Measurements from ENCODE around the gene HNRNPUL1. TPM values are rescaled to one million over a fixed set of nuclear protein-coding genes. Genes with fewer than 3 reads are reported as not detected.
A peak's percentile ranks its signal among the peaks of the same experiment; 100 is the strongest.
"Not testable (repeated sequence)": the region's sequence is repeated elsewhere in the genome, so short reads cannot be mapped to it uniquely, and the experiment has no call there.

HNRNPUL1 gene
- total RNA-seq, 5 donors from 2014 or later (not counting 1 experiment from before 2014, with no cell fraction given) = 275 to 350 (median 307) TPM

- Histone ChIP-seq H3K4me1 (ENCODE audit: control insufficient read depth in 1 of 2, extremely low read depth in 1 of 2, insufficient read depth in 2 of 2, low read length in 2 of 2) (peaks cover 28 to 87% of the 10 kb centered on the region in 2 experiments), H3K36me3 (ENCODE audit: control insufficient read depth in 2 of 2, extremely low read depth in 1 of 2, insufficient read depth in 1 of 2, low read length in 1 of 2) (peaks cover 4 to 50% of the 10 kb centered on the region in 2 donors)
- not testable (repeated sequence) for ATAC-seq (replicated peaks in 1 of 4); H3K9me3 ChIP-seq; H3K27me3 Mint-ChIP-seq; H3K4me3 ChIP-seq (ENCODE audit: control insufficient read depth in 1 of 2, extremely low read depth in 1 of 2, low read length in 1 of 2); H3K27me3 ChIP-seq (replicated peaks in 1 of 2; ENCODE audit: control insufficient read depth in 2 of 2, extremely low read depth in 1 of 2, insufficient read depth in 2 of 2, low read length in 1 of 2); H3K4me3 Mint-ChIP-seq; H3K27ac ChIP-seq (ENCODE audit: low read length); DNase-seq; H3K9me3 Mint-ChIP-seq; H3K27ac Mint-ChIP-seq
- WGBS (ENCODE audit: insufficient coverage) = no CpG with 5 or more reads among the region's 9 CpGs
- H3K36me3 Mint-ChIP-seq = peaks cover 26% of the 10 kb centered on the region
- ChIA-PET CTCF (interaction anchor here in 1 of 2 donors (0.5 to 0.6 kb wide), 2 partner anchors 10 to 193 kb away, joined by 3 read pairs; no protein-coding TSS in a partner anchor), POLR2A (interaction anchor here in 1 of 2 donors (0.6 kb wide), 1 partner anchor 203 kb away, joined by 3 read pairs; no protein-coding TSS in a partner anchor)
- H3K4me1 Mint-ChIP-seq = peaks cover 64 to 69% (median 69%) of the 10 kb centered on the region in 3 donors
Observed at GRCh38 chr19:41346916-41347315, 82.7 kb downstream of the HNRNPUL1 start.

GRCh38 chr19:41350735-41351338, 86.7 kb downstream of the HNRNPUL1 start:
- peak in 1 of 35 experiments; percentile 27 for DNase-seq
- ChIA-PET POLR2A (interaction anchor here (0.5 to 4.9 kb wide), 10 partner anchors 8 to 87 kb away, joined by 3 to 49 read pairs (median 5); partner anchors contain the start of genes B9D2 (in 2 of the 2) and HNRNPUL1 (in 1 of the 2)), CTCF (interaction anchor here (0.5 to 1.8 kb wide), 9 partner anchors 8 to 486 kb away, joined by 3 to 20 read pairs (median 7); partner anchors contain the start of genes B9D2 (in 1 of the 2) and HNRNPUL1 (in 1 of the 2))
- Mint-ChIP-seq H3K9me3 (no peaks in the 10 kb centered on the region), H3K4me1 (peaks cover 52 to 62% (median 52%) of the 10 kb centered on the region in 3 donors), H3K36me3 (peaks cover 15% of the 10 kb centered on the region), H3K27ac (peak overlapping the region; percentile 89 to 94), H3K4me3 (peak overlapping the region; percentile 97 to 99 (median 99)), H3K27me3 (no peaks in the 10 kb centered on the region)
- Histone ChIP-seq H3K27ac (ENCODE audit: low read length) (peak overlapping the region; percentile 92), H3K27me3 (replicated peaks in 1 of 2; ENCODE audit: control insufficient read depth in 2 of 2, extremely low read depth in 1 of 2, insufficient read depth in 2 of 2, low read length in 1 of 2) (no peaks in the 10 kb centered on the region), H3K36me3 (ENCODE audit: control insufficient read depth in 2 of 2, extremely low read depth in 1 of 2, insufficient read depth in 1 of 2, low read length in 1 of 2) (peaks cover 0 to 21% of the 10 kb centered on the region in 2 donors), H3K4me1 (ENCODE audit: control insufficient read depth in 1 of 2, extremely low read depth in 1 of 2, insufficient read depth in 2 of 2, low read length in 2 of 2) (peaks cover 42 to 70% of the 10 kb centered on the region in 2 experiments), H3K9me3 (no peaks in the 10 kb centered on the region), H3K4me3 (ENCODE audit: control insufficient read depth in 1 of 2, extremely low read depth in 1 of 2, low read length in 1 of 2) (peak overlapping the region; percentile 68 to 94)
- WGBS (ENCODE audit: insufficient coverage) = 2% methylated on average over 18 of the region's 22 CpGs
- ATAC-seq (replicated peaks in 1 of 4) = peak in 3 of 4 experiments; percentile 3 to 9 (median 7)

GRCh38 chr19:41351339-41352245, 87.4 kb downstream of the HNRNPUL1 start:
- Histone ChIP-seq H3K4me1 (ENCODE audit: control insufficient read depth in 1 of 2, extremely low read depth in 1 of 2, insufficient read depth in 2 of 2, low read length in 2 of 2) (peaks cover 49 to 70% of the 10 kb centered on the region in 2 experiments), H3K9me3 (no peaks in the 10 kb centered on the region), H3K36me3 (ENCODE audit: control insufficient read depth in 2 of 2, extremely low read depth in 1 of 2, insufficient read depth in 1 of 2, low read length in 1 of 2) (peaks cover 0 to 13% of the 10 kb centered on the region in 2 donors), H3K4me3 (ENCODE audit: control insufficient read depth in 1 of 2, extremely low read depth in 1 of 2, low read length in 1 of 2) (peak overlapping the region; percentile 68 to 94), H3K27me3 (replicated peaks in 1 of 2; ENCODE audit: control insufficient read depth in 2 of 2, extremely low read depth in 1 of 2, insufficient read depth in 2 of 2, low read length in 1 of 2) (no peaks in the 10 kb centered on the region), H3K27ac (ENCODE audit: low read length) (peak overlapping the region; percentile 92)
- DNase-seq (peak; percentile 71 to 93 (median 83)), ATAC-seq (replicated peaks in 1 of 4) (peak; percentile 60 to 64 (median 62))
- Mint-ChIP-seq H3K9me3 (no peaks in the 10 kb centered on the region), H3K27ac (peak overlapping the region; percentile 94 to 96), H3K27me3 (no peaks in the 10 kb centered on the region), H3K36me3 (peaks cover 12% of the 10 kb centered on the region), H3K4me1 (peaks cover 53 to 64% (median 54%) of the 10 kb centered on the region in 3 donors), H3K4me3 (peak overlapping the region; percentile 97 to 99 (median 99))
- under 1% methylated on average over 43 of the region's 58 CpGs for WGBS (ENCODE audit: insufficient coverage)
- CTCF ChIA-PET = interaction anchor here (0.5 to 1.8 kb wide), 14 partner anchors 9 to 485 kb away, joined by 3 to 20 read pairs (median 6); partner anchors contain the start of genes B9D2 (in 2 of the 2) and HNRNPUL1 (in 1 of the 2)
- POLR2A ChIA-PET = interaction anchor here (0.5 to 4.9 kb wide), 10 partner anchors 9 to 88 kb away, joined by 3 to 49 read pairs (median 5); partner anchors contain the start of genes B9D2 (in 2 of the 2) and HNRNPUL1 (in 1 of the 2)

GRCh38 chr19:41352279-41352608, 88.1 kb downstream of the HNRNPUL1 start:
- POLR2A ChIA-PET = interaction anchor here in 1 of 2 donors (0.9 to 4.9 kb wide), 4 partner anchors 10 to 88 kb away, joined by 5 to 49 read pairs (median 18); partner anchors contain the start of genes B9D2 and HNRNPUL1
- H3K36me3 ChIP-seq (ENCODE audit: control insufficient read depth in 2 of 2, extremely low read depth in 1 of 2, insufficient read depth in 1 of 2, low read length in 1 of 2) = peaks cover 0 to 8% of the 10 kb centered on the region in 2 donors
- Mint-ChIP-seq H3K4me1 (peaks cover 56 to 69% (median 59%) of the 10 kb centered on the region in 3 donors), H3K36me3 (peaks cover 16% of the 10 kb centered on the region), H3K4me3 (peak overlapping the region; percentile 97 to 99 (median 99)), H3K9me3 (no peaks in the 10 kb centered on the region), H3K27ac (peak overlapping the region; percentile 94 to 96), H3K27me3 (no peaks in the 10 kb centered on the region)
- no peak for DNase-seq
- peak overlapping the region; percentile 92 for H3K27ac ChIP-seq (ENCODE audit: low read length)
- peak overlapping the region; percentile 68 to 94 for H3K4me3 ChIP-seq (ENCODE audit: control insufficient read depth in 1 of 2, extremely low read depth in 1 of 2, low read length in 1 of 2)
- peaks cover 55 to 72% of the 10 kb centered on the region in 2 experiments for H3K4me1 ChIP-seq (ENCODE audit: control insufficient read depth in 1 of 2, extremely low read depth in 1 of 2, insufficient read depth in 2 of 2, low read length in 2 of 2)
- no peaks in the 10 kb centered on the region for H3K27me3 ChIP-seq (replicated peaks in 1 of 2; ENCODE audit: control insufficient read depth in 2 of 2, extremely low read depth in 1 of 2, insufficient read depth in 2 of 2, low read length in 1 of 2)
- no peak for ATAC-seq (replicated peaks in 1 of 4)
- WGBS (ENCODE audit: insufficient coverage) = 0% methylated on average over 7 of the region's 12 CpGs
- H3K9me3 ChIP-seq = no peaks in the 10 kb centered on the region
- CTCF ChIA-PET = interaction anchor here (0.6 to 1.8 kb wide), 8 partner anchors 8 to 382 kb away, joined by 3 to 14 read pairs (median 4); partner anchors contain the start of genes B9D2 (in 2 of the 2) and HNRNPUL1 (in 1 of the 2)

GRCh38 chr19:41352609-41353465, 88.7 kb downstream of the HNRNPUL1 start:
- peak overlapping the region; percentile 92 for H3K27ac ChIP-seq (ENCODE audit: low read length)
- Mint-ChIP-seq H3K4me3 (peak overlapping the region; percentile 97 to 99 (median 99)), H3K27me3 (no peaks in the 10 kb centered on the region), H3K36me3 (peaks cover 16% of the 10 kb centered on the region), H3K9me3 (no peaks in the 10 kb centered on the region), H3K27ac (peak overlapping the region; percentile 95 to 98), H3K4me1 (peaks cover 59 to 75% (median 65%) of the 10 kb centered on the region in 3 donors)
- ATAC-seq (replicated peaks in 1 of 4) (peak; percentile 7 to 26 (median 20)), DNase-seq (peak; percentile 45 to 83 (median 70))
- no peaks in the 10 kb centered on the region for H3K9me3 ChIP-seq
- ChIA-PET POLR2A (interaction anchor here in 1 of 2 donors (0.9 to 4.9 kb wide), 4 partner anchors 11 to 26 kb away, joined by 4 to 49 read pairs (median 16); partner anchors contain the start of gene B9D2), CTCF (interaction anchor here (0.6 to 1.8 kb wide), 4 partner anchors 8 to 89 kb away, joined by 3 to 14 read pairs (median 7); partner anchors contain the start of genes B9D2 (in 1 of the 2) and HNRNPUL1 (in 1 of the 2))
- peaks cover 0 to 5% of the 10 kb centered on the region in 2 donors for H3K36me3 ChIP-seq (ENCODE audit: control insufficient read depth in 2 of 2, extremely low read depth in 1 of 2, insufficient read depth in 1 of 2, low read length in 1 of 2)
- H3K4me1 ChIP-seq (ENCODE audit: control insufficient read depth in 1 of 2, extremely low read depth in 1 of 2, insufficient read depth in 2 of 2, low read length in 2 of 2) = peaks cover 60 to 72% of the 10 kb centered on the region in 2 experiments
- WGBS (ENCODE audit: insufficient coverage) = under 1% methylated on average over 71 of the region's 71 CpGs
- H3K27me3 ChIP-seq (replicated peaks in 1 of 2; ENCODE audit: control insufficient read depth in 2 of 2, extremely low read depth in 1 of 2, insufficient read depth in 2 of 2, low read length in 1 of 2) = no peaks in the 10 kb centered on the region
- H3K4me3 ChIP-seq (ENCODE audit: control insufficient read depth in 1 of 2, extremely low read depth in 1 of 2, low read length in 1 of 2) = peak overlapping the region; percentile 68 to 94
